ENCODE results near the gene CDK5RAP2. TPM values are rescaled to one million over a fixed set of nuclear protein-coding genes. Genes with fewer than 3 reads are reported as not detected.

CDK5RAP2 gene
- total and polyA plus RNA-seq, 2 donors (not counting 1 experiment from before 2014, with no cell fraction given) = 17.7 to 48.6 TPM

GRCh38 chr9:120343416-120343815, 236.6 kb downstream of the CDK5RAP2 start:
- H2AFZ ChIP-seq (ENCODE audit: low read length) = no peak overlapping the region
- H3K27me3 ChIP-seq (ENCODE audit: control insufficient read depth, insufficient read depth, low read length) = no peaks in the 10 kb centered on the region
- H4K20me1 ChIP-seq (ENCODE audit: control insufficient read depth, extremely low read depth, insufficient read depth, low read length) = no peaks in the 10 kb centered on the region
- no peak overlapping the region for H3K4me3 ChIP-seq (replicated peaks in 1 of 4; ENCODE audit: control extremely low read depth in 1 of 4, insufficient read depth in 1 of 4, low read depth in 3 of 4, low read length in 4 of 4)
- H3K9me3 ChIP-seq (ENCODE audit: control insufficient read depth, insufficient read depth, low read depth, low read length) = no peaks in the 10 kb centered on the region
- no peaks in the 10 kb centered on the region for H3K36me3 ChIP-seq (ENCODE audit: control insufficient read depth, insufficient read depth, low read length)
- no peaks in the 10 kb centered on the region for H3K79me2 ChIP-seq (ENCODE audit: control insufficient read depth, insufficient read depth, low read length)
- H3K4me2 ChIP-seq (ENCODE audit: extremely low read depth, insufficient read depth, low read length) = no peak overlapping the region
- H3K27ac ChIP-seq (ENCODE audit: insufficient read depth, low read length) = no peak overlapping the region
- DNase-seq (ENCODE audit: low read depth in 2 of 2) = no peak
- TF ChIP-seq EZH2 (IDR thresholded peaks at IDR 0.05; ENCODE audit: low read length, missing control alignments) (no peak), CTCF (conservative IDR thresholded peaks at IDR 0.05 in 1 of 2, IDR thresholded peaks at IDR 0.05 in 1 of 2; ENCODE audit: low read depth in 1 of 2, low read length in 2 of 2) (no peak)
- peaks cover 2% of the 10 kb centered on the region for H3K4me1 ChIP-seq (ENCODE audit: control insufficient read depth, extremely low read depth, insufficient read depth, low read length)
- H3K9ac ChIP-seq (ENCODE audit: insufficient read depth, low read length) = no peak overlapping the region

Other genes starting within 250 kb of the CDK5RAP2 start
- gene MEGF9, start 134.3 kb upstream of the CDK5RAP2 start, total RNA-seq = 15.9 and 24.9 TPM in 2 replicates
- gene MEGF9, start 134.3 kb upstream of the CDK5RAP2 start, polyA plus RNA-seq = 15.8 and 21.9 TPM in 2 replicates
- gene FBXW2, start 213.2 kb upstream of the CDK5RAP2 start, total RNA-seq = 32.1 and 33.5 TPM in 2 replicates
- gene FBXW2, start 213.2 kb upstream of the CDK5RAP2 start, polyA plus RNA-seq = 69.7 and 77.5 TPM in 2 replicates

Measured in fibroblast of lung (primary cell).